Karpas-422 (cell line): ENCODE results near the gene MYADML2. TPM values are rescaled to one million over a fixed set of nuclear protein-coding genes. Genes with fewer than 3 reads are reported as not detected.

ENCODE experiments used
- DNase-seq: peaks from one replicate; pipeline ENCODE4 v3.0.0-alpha.2; 2015
- H2AFZ ChIP-seq: fragments of 200-600 bp; sonication (generic); 2 replicates; pipeline ENCODE4 v1.6.1; 2014; ENCODE audit warnings: antibody characterized with exemption, low read length, mixed read lengths
- H3K27ac ChIP-seq: fragments of 200-600 bp; sonication (generic); 2 replicates; pipeline ENCODE4 v1.5.1; 2014; ENCODE audit warnings: mild to moderate bottlenecking, low read length, moderate library complexity
- H3K27me3 ChIP-seq: fragments of 200-600 bp; sonication (generic); 2 replicates; pipeline ENCODE4 v1.6.1; 2014; ENCODE audit warnings: low read length, mixed read lengths
- H3K36me3 ChIP-seq: fragments of 200-600 bp; sonication (generic); 2 replicates; pipeline ENCODE4 v1.6.1; 2014; ENCODE audit warnings: low read length, mixed read lengths; ENCODE audit not compliant: insufficient read depth
- H3K4me1 ChIP-seq: fragments of 200-600 bp; sonication (generic); 2 replicates; pipeline ENCODE4 v1.6.1; 2014; ENCODE audit warnings: mild to moderate bottlenecking, low read length, mixed read lengths
- H3K4me2 ChIP-seq: fragments of 200-600 bp; sonication (generic); 2 replicates; pipeline ENCODE4 v1.6.1; 2014; ENCODE audit warnings: low read length, low read depth, mild to moderate bottlenecking; ENCODE audit not compliant: poor library complexity, severe bottlenecking
- H3K4me3 ChIP-seq: fragments of 200-600 bp; sonication (generic); 2 replicates; pipeline ENCODE4 v1.5.1; 2014; ENCODE audit warnings: mild to moderate bottlenecking, antibody characterized with exemption, low read length, mixed read lengths
- H3K79me2 ChIP-seq: fragments of 200-600 bp; sonication (generic); 2 replicates; pipeline ENCODE4 v1.6.1; 2014; ENCODE audit warnings: mild to moderate bottlenecking, low read length, mixed read lengths
- H3K9ac ChIP-seq: fragments of 200-600 bp; sonication (generic); 2 replicates; pipeline ENCODE4 v1.6.0; 2014; ENCODE audit warnings: low read length
- H3K9me2 ChIP-seq: fragments of 200-600 bp; sonication (generic), shearing (Covaris generic); replicated peaks from 2 replicates; pipeline ENCODE4 v1.6.0; 2014; ENCODE audit warnings: mild to moderate bottlenecking, low read length, moderate library complexity; ENCODE audit not compliant: insufficient read depth
- H3K9me3 ChIP-seq: fragments of 300-700, 200-600 bp; sonication (generic); 2 replicates; pipeline ENCODE4 v1.6.1; 2014; ENCODE audit warnings: low read length, mixed read lengths
- H4K20me1 ChIP-seq: fragments of 200-600 bp; sonication (generic); 2 replicates; pipeline ENCODE4 v1.6.1; 2014; ENCODE audit warnings: mild to moderate bottlenecking, antibody characterized with exemption, low read length, low read depth; ENCODE audit not compliant: insufficient read depth
- total RNA-seq: library from RNA; depleted of rRNA; stranded (reverse); fragments of >200 nt; shearing (Covaris generic); gene quantifications from 2 replicates; pipeline ENCODE4 v1.2.3, GENCODE V29; 2014; ENCODE audit warnings: low replicate concordance

The MYADML2 gene
- total RNA-seq, 1 experiment from 2014 or later = not detected

DNA sequence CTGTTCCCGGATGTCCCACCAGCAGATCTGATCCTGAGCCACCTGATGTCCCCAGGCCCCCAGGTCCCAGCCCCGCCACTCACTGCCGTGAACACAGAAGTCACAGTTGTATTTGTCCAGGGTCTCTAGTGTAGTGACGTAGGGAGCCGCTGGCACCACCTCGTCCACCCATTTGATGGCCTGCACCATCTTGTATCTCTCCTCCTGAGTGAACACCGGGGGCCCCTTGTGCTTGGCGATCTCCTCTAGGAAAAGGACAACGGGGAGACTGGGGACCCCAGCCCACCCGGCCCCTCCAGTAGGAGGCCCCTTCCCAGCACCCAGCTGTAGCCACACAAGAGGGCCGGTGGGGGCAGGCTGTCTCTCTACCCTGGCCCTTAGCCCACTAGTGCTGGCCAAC, 38.2 kb downstream of the MYADML2 start:
- no peak overlapping the region for H3K27ac ChIP-seq
- H3K9me3 ChIP-seq = no peaks in the 10 kb centered on the region
- no peak overlapping the region for H3K4me2 ChIP-seq
- no peak overlapping the region for H3K9ac ChIP-seq
- no peak overlapping the region for H2AFZ ChIP-seq
- no peaks in the 10 kb centered on the region for H3K27me3 ChIP-seq
- peaks cover 17% of the 10 kb centered on the region; the same call in 1 of the 2 replicates for H3K79me2 ChIP-seq
- no peaks in the 10 kb centered on the region for H3K9me2 ChIP-seq
- no peaks in the 10 kb centered on the region; the same call in 1 of the 2 replicates for H4K20me1 ChIP-seq
- no peak for DNase-seq
- peaks cover 5% of the 10 kb centered on the region; the same call in 1 of the 2 replicates for H3K36me3 ChIP-seq
- H3K4me3 ChIP-seq = no peak overlapping the region
- H3K4me1 ChIP-seq = peaks cover 11% of the 10 kb centered on the region

DNA sequence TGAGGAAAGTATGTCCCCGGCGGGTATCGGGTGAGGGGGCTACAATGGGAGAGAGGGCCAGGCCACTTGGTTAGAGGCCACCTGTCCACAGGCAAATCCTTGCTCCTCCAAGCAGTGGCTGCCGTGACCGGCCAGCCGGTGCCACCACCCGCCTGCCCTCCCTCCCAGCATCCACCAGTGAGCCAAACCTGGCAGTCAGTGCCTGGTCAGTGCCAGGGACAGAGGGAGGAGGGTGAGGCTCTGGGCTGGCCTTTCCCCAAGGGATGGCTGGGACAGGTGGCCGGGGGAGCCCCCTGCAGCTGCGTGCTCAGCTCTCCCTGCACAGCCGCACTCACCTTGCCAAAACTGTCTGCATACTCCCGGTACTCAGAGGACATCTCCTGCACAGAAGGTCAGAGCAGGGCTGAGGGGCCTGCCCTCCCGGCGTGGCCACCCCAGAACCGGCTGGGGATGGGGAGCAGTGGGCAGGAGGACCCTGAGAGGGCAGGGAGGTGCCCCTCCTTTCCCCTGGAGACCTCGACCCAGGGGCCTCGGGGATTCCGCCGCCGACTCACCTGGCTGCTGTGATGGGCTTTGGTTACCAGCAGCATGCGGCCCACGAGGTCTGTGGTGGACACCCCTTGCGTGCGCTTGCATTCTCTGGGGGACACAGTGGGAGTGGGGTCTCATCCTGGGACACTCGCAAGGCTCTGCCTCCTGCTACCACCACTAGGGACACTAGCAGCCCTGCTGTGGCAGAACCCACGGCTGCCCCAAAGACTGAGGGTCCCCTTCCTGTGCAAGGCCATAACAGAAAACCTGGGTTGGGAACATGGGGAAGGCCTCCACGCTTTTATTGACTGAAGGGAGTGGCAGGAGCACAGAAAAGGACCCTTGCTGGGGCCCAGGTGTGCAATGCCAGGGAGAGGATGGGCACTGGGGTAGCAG, 39.6 kb downstream of the MYADML2 start:
- DNase-seq = no peak
- Histone ChIP-seq H4K20me1 (peaks cover 9% of the 10 kb centered on the region; the same call in 1 of the 2 replicates), H3K36me3 (no peaks in the 10 kb centered on the region), H3K4me1 (peaks cover 11% of the 10 kb centered on the region), H3K27me3 (no peaks in the 10 kb centered on the region), H3K9me2 (no peaks in the 10 kb centered on the region), H3K79me2 (peaks cover 17% of the 10 kb centered on the region; the same call in 1 of the 2 replicates), H2AFZ (no peak overlapping the region), H3K4me3 (no peak overlapping the region), H3K4me2 (no peak overlapping the region), H3K9me3 (no peaks in the 10 kb centered on the region), H3K9ac (no peak overlapping the region), H3K27ac (no peak overlapping the region)

DNA sequence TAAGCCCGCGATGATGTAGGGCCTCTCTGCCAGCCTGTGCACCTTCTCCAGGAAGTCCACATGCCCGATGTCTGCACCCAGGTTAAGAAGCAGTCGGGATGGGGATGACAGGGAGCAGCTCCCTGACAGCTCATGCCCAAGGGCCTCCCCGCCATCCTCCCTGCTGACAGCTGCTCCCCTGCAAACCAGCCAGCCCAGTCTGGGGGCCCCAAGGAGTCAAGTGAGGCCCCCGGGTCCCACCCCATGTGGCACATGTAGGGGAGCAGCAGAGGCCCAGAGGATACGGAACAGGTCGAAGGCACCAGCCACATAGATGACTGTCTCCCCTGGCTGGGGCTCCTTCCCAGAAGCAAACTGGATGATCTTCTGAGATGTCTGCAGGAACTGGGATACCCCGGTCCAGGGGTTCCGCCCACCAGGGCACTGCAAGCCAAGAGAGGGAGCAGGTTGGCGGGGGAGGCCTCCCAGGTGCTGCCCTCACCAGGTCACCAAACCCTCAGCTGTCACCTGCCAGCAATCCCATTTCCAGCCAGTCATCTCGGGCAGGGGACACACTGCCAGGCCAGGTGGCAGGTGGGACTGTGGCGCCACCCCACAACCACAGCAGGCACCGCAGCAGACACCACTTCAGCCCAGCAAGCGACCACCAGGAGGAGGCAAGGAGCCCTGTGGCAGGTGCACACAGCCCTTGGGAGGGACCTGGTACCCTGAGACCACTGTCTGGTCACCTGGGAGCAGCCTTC, 40.4 kb downstream of the MYADML2 start:
- Histone ChIP-seq H4K20me1 (0 out of 2 replicates have a peak, but pooled peaks cover 9% of the 10 kb centered on the region), H3K27me3 (no peaks in the 10 kb centered on the region)
- DNase-seq = peak; percentile 56

DNA sequence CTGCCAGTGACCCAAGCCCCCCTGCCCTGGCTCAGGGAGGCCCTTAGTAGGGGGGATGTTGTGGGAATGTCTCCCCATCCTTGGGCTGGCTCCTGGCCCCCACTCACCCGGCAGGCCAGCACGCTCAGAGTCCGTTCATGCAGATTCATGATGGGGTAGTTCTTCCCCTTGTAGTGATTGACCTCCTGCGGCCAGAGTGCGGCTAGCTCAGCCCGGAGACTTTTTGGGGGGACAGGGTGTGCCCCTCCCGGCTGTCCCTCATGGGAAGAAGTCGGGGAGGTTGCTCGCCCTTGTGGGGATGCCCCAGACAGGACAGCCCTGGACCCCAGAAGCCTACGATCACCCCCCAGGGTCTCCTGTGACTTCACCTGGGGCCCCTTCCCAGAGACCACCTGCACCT, 41.0 kb downstream of the MYADML2 start:
- Histone ChIP-seq H3K4me3 (no peak overlapping the region), H3K9me2 (no peaks in the 10 kb centered on the region), H3K79me2 (peaks cover 17% of the 10 kb centered on the region; the same call in 1 of the 2 replicates), H3K4me2 (no peak overlapping the region), H3K9me3 (no peaks in the 10 kb centered on the region), H3K27me3 (no peaks in the 10 kb centered on the region), H3K4me1 (peaks cover 8% of the 10 kb centered on the region), H3K36me3 (no peaks in the 10 kb centered on the region), H4K20me1 (0 out of 2 replicates have a peak, but pooled peaks cover 9% of the 10 kb centered on the region), H3K9ac (no peak overlapping the region), H2AFZ (no peak overlapping the region), H3K27ac (no peak overlapping the region)
- DNase-seq = no peak

More for the DNA sequence above, 40.4 kb downstream of the MYADML2 start:
- Histone ChIP-seq H3K4me2 (no peak overlapping the region), H3K79me2 (peaks cover 17% of the 10 kb centered on the region; the same call in 1 of the 2 replicates), H3K9ac (no peak overlapping the region), H2AFZ (no peak overlapping the region), H3K27ac (no peak overlapping the region), H3K4me3 (no peak overlapping the region), H3K9me2 (no peaks in the 10 kb centered on the region), H3K36me3 (no peaks in the 10 kb centered on the region), H3K9me3 (no peaks in the 10 kb centered on the region), H3K4me1 (peaks cover 10% of the 10 kb centered on the region)

DNA sequence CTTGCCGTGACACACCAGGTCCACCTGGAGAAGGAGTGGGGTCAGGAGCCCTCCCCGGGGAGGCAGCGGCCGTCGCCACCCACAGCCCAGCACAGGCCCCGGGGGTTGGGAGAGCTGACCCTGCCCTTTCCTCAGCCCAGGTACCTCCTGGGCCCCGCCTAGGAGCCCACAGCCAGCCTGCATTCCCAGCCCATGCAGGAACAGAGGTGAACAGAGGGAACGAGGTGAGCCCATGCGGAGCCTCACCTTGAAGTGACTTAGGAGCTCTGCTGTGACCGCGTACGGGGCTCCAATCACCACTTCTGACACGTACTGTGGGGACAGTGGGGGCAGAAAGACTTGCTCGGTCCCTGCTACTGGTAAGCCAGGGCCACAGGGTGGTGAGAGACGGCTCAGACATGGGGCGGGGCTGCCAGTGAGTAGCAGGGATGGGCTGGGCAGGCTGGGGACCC, 41.6 kb downstream of the MYADML2 start:
- no peak for DNase-seq
- Histone ChIP-seq H3K27ac (no peak overlapping the region), H3K4me3 (no peak overlapping the region), H3K4me2 (no peak overlapping the region), H3K9ac (no peak overlapping the region), H3K4me1 (peaks cover 8% of the 10 kb centered on the region), H4K20me1 (0 out of 2 replicates have a peak, but pooled peaks cover 9% of the 10 kb centered on the region), H3K36me3 (no peaks in the 10 kb centered on the region), H3K9me2 (no peaks in the 10 kb centered on the region), H2AFZ (no peak overlapping the region), H3K27me3 (no peaks in the 10 kb centered on the region), H3K9me3 (no peaks in the 10 kb centered on the region), H3K79me2 (peaks cover 12% of the 10 kb centered on the region; the same call in 1 of the 2 replicates)

DNA sequence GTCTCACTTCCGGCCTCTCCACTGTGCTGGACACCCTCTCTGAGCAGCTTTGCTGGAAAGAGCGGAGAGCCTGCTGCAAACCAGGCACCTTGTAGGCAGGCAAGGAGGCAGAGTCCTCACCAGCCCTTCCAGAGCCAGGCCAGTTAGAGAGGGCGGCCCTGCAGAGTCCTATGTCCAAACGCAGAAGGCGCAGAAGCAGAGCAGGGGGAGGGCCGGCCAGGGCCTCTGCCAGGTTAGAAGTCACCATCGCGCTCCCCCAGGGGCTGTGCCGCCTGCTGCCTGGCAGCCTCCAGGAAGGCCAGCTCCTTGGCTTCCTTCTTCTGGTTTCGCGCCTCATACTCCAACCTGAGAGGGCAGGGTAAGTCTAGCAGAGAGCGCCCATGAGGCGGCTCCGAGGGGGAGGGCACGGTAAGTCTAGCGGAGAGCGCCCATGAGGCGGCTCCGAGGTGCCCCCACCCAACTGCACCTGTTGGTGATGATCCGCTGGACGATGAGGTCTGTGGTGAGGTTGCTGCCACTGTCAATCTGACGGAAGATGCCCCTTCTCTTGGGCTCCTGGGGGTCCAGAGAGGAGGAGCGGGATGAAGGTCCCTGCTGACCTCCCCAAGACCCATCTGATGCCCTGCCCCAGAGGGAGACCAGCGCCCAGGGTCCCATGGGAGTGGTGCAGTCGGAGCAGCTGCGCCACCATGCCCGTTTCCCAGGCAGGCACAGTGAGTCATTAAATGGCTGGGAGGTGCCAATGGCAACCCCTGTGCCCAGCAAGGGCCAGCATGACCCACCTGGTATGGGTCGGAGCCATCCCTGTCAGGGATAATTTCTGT, 42.2 kb downstream of the MYADML2 start:
- Histone ChIP-seq H3K4me2 (no peak overlapping the region), H3K9ac (no peak overlapping the region), H3K4me3 (no peak overlapping the region), H2AFZ (no peak overlapping the region), H4K20me1 (0 out of 2 replicates have a peak, but pooled peaks cover 9% of the 10 kb centered on the region), H3K9me2 (no peaks in the 10 kb centered on the region), H3K36me3 (no peaks in the 10 kb centered on the region), H3K4me1 (peaks cover 2% of the 10 kb centered on the region), H3K27ac (no peak overlapping the region), H3K79me2 (peaks cover 5% of the 10 kb centered on the region; the same call in 1 of the 2 replicates), H3K27me3 (no peaks in the 10 kb centered on the region), H3K9me3 (no peaks in the 10 kb centered on the region)
- no peak for DNase-seq

DNA sequence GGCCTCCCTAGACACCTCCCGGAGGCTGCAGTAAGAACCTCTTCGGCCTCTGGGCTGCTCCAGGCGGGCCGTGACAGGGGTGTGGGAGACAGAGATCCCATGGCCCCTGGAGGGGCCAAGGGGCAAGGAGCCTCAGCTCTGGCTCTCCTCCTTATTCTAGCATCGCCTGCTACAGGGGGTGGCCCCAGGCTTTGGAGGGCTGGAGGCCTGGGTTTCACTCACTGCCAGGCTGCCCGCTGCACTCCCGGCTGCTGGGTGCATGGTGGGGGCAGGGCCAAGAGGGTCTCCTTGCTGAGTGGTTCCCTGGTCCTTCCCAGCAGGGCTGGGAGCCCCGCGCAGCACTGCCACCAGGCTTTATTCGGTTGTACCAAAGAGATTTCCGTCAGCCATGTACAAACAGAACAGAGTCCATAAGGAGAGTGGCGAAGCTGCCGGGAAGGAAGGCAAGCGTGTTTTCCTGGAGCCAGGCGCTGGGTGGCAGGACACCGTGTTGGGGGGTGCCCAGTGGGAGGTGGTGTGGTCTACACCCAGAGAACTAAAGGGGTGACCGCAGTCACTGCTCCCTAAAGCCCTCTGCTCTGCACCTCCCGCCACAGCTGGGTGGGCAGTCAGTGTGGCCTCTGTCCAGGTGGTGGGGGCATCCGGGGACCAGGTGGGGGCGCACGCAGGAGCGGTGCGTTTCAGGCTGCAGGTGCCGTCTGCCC, 43.0 kb downstream of the MYADML2 start:
- Histone ChIP-seq H3K79me2 (no peaks in the 10 kb centered on the region), H3K36me3 (no peaks in the 10 kb centered on the region), H2AFZ (no peak overlapping the region), H4K20me1 (0 out of 2 replicates have a peak, but pooled peaks cover 10% of the 10 kb centered on the region), H3K27me3 (no peaks in the 10 kb centered on the region), H3K9me3 (no peaks in the 10 kb centered on the region), H3K27ac (no peak overlapping the region), H3K4me1 (no peaks in the 10 kb centered on the region; the same call in 1 of the 2 replicates), H3K4me3 (no peak overlapping the region), H3K9ac (no peak overlapping the region), H3K9me2 (no peaks in the 10 kb centered on the region), H3K4me2 (no peak overlapping the region)
- no peak for DNase-seq
